GM18502 (cell line): ENCODE data around the gene DECR2.

Experiments used
- ATAC-seq: cut with Tn5 transposase; IDR thresholded peaks from one replicate; pipeline ENCODE4 v1.9.1; 2021; ENCODE audit warnings: mild to moderate bottlenecking; ENCODE audit not compliant: unreplicated experiment, poor library complexity

Gene DECR2

GRCh38 chr16:426115-426905 is 24.6 kb downstream of the DECR2 start:
- no peak for ATAC-seq

GRCh38 chr16:426906-427249 is 25.2 kb downstream of the DECR2 start:
- ATAC-seq: no peak

GRCh38 chr16:427250-427649 is 25.6 kb downstream of the DECR2 start:
- no peak for ATAC-seq

GRCh38 chr16:430904-431303 is 29.2 kb downstream of the DECR2 start:
- no peak for ATAC-seq

GRCh38 chr16:440627-441026 is 38.9 kb downstream of the DECR2 start:
- no peak for ATAC-seq

- no peak for ATAC-seq
Measured at GRCh38 chr16:441447-441846, 39.8 kb downstream of the DECR2 start.

- ATAC-seq: no peak
Measured at GRCh38 chr16:442976-443375, 41.3 kb downstream of the DECR2 start.

- no peak for ATAC-seq
Measured at GRCh38 chr16:444027-444426, 42.3 kb downstream of the DECR2 start.

- no peak for ATAC-seq
Measured at GRCh38 chr16:445566-445965, 43.9 kb downstream of the DECR2 start.

GRCh38 chr16:450385-450784 is 48.7 kb downstream of the DECR2 start:
- ATAC-seq: no peak

- ATAC-seq: no peak
Measured at GRCh38 chr16:450785-451512, 49.3 kb downstream of the DECR2 start.

- no peak for ATAC-seq
Measured at GRCh38 chr16:454397-454940, 52.8 kb downstream of the DECR2 start.

- no peak for ATAC-seq
Measured at GRCh38 chr16:455453-455852, 53.8 kb downstream of the DECR2 start.

GRCh38 chr16:456891-457483 is 55.3 kb downstream of the DECR2 start:
- ATAC-seq: no peak

GRCh38 chr16:457732-458400 is 56.2 kb downstream of the DECR2 start:
- ATAC-seq: no peak

GRCh38 chr16:459761-460160 is 58.1 kb downstream of the DECR2 start:
- ATAC-seq: no peak

- ATAC-seq: no peak
Measured at GRCh38 chr16:460787-461186, 59.1 kb downstream of the DECR2 start.
